ENCODE data around the gene SRPK2.

The SRPK2 gene

GRCh38 chr7:105321754-105322455, 66.8 kb downstream of the SRPK2 start:
- H3K9ac ChIP-seq: no peak overlapping the region
- no peak overlapping the region for H3K4me3 ChIP-seq (ENCODE audit: low read depth, low read length)
- H3K27me3 ChIP-seq (ENCODE audit: control insufficient read depth, insufficient read depth, low read length): no peaks in the 10 kb centered on the region
- H3K9me3 ChIP-seq (ENCODE audit: control insufficient read depth, low read length): no peaks in the 10 kb centered on the region
- TF ChIP-seq, protein P1, sequence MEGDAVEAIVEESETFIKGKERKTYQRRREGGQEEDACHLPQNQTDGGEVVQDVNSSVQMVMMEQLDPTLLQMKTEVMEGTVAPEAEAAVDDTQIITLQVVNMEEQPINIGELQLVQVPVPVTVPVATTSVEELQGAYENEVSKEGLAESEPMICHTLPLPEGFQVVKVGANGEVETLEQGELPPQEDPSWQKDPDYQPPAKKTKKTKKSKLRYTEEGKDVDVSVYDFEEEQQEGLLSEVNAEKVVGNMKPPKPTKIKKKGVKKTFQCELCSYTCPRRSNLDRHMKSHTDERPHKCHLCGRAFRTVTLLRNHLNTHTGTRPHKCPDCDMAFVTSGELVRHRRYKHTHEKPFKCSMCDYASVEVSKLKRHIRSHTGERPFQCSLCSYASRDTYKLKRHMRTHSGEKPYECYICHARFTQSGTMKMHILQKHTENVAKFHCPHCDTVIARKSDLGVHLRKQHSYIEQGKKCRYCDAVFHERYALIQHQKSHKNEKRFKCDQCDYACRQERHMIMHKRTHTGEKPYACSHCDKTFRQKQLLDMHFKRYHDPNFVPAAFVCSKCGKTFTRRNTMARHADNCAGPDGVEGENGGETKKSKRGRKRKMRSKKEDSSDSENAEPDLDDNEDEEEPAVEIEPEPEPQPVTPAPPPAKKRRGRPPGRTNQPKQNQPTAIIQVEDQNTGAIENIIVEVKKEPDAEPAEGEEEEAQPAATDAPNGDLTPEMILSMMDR (IDR thresholded peaks at IDR 0.05): no peak
- peaks cover 5% of the 10 kb centered on the region for H3K4me1 ChIP-seq
- H2AFZ ChIP-seq: no peak overlapping the region
- peaks cover 41% of the 10 kb centered on the region for H3K79me2 ChIP-seq
- no peak overlapping the region for H3K4me2 ChIP-seq (ENCODE audit: low read length)
- H3K27ac ChIP-seq: no peak overlapping the region
- no peaks in the 10 kb centered on the region for H3K36me3 ChIP-seq (ENCODE audit: control insufficient read depth, insufficient read depth, low read length)

GRCh38 chr7:105320896-105321295, 67.8 kb downstream of the SRPK2 start:
- peaks cover 5% of the 10 kb centered on the region for H3K4me1 ChIP-seq
- H3K79me2 ChIP-seq: peaks cover 44% of the 10 kb centered on the region
- TF ChIP-seq, protein P1 (IDR thresholded peaks at IDR 0.05): no peak
- no peak overlapping the region for H3K27ac ChIP-seq
- H2AFZ ChIP-seq: no peak overlapping the region
- no peaks in the 10 kb centered on the region for H3K9me3 ChIP-seq (ENCODE audit: control insufficient read depth, low read length)
- no peaks in the 10 kb centered on the region for H3K27me3 ChIP-seq (ENCODE audit: control insufficient read depth, insufficient read depth, low read length)
- H3K4me3 ChIP-seq (ENCODE audit: low read depth, low read length): no peak overlapping the region
- H3K9ac ChIP-seq: no peak overlapping the region
- no peak overlapping the region for H3K4me2 ChIP-seq (ENCODE audit: low read length)
- H3K36me3 ChIP-seq (ENCODE audit: control insufficient read depth, insufficient read depth, low read length): no peaks in the 10 kb centered on the region

DNA sequence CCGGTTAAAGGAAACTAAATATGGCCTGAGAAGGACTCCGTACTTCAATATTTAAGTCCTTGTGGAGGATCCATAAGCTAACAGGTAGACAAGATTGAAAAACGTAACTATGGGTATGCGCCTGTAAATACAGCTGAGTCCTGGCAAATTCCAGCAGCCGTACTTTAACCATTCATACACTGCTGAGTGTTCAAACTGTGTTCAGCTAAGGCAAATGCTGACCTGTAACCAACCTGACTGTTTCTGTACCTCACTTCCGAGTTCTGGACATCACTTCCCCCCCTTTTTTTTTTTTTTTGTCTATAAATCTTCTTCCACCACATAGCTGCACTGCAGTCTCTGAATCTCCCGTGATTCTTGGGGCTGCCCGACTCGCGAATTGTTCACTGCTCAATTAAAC, 69.1 kb downstream of the SRPK2 start:
- TF ChIP-seq, protein P1 (IDR thresholded peaks at IDR 0.05): no peak
- no peak overlapping the region for H3K4me3 ChIP-seq (ENCODE audit: low read depth, low read length)
- H3K9ac ChIP-seq: no peak overlapping the region
- no peak overlapping the region for H3K4me2 ChIP-seq (ENCODE audit: low read length)
- peaks cover 44% of the 10 kb centered on the region for H3K79me2 ChIP-seq
- H3K36me3 ChIP-seq (ENCODE audit: control insufficient read depth, insufficient read depth, low read length): no peaks in the 10 kb centered on the region
- no peak overlapping the region for H3K27ac ChIP-seq
- no peaks in the 10 kb centered on the region for H3K9me3 ChIP-seq (ENCODE audit: control insufficient read depth, low read length)
- peaks cover 5% of the 10 kb centered on the region for H3K4me1 ChIP-seq
- no peaks in the 10 kb centered on the region for H3K27me3 ChIP-seq (ENCODE audit: control insufficient read depth, insufficient read depth, low read length)
- H2AFZ ChIP-seq: no peak overlapping the region

DNA sequence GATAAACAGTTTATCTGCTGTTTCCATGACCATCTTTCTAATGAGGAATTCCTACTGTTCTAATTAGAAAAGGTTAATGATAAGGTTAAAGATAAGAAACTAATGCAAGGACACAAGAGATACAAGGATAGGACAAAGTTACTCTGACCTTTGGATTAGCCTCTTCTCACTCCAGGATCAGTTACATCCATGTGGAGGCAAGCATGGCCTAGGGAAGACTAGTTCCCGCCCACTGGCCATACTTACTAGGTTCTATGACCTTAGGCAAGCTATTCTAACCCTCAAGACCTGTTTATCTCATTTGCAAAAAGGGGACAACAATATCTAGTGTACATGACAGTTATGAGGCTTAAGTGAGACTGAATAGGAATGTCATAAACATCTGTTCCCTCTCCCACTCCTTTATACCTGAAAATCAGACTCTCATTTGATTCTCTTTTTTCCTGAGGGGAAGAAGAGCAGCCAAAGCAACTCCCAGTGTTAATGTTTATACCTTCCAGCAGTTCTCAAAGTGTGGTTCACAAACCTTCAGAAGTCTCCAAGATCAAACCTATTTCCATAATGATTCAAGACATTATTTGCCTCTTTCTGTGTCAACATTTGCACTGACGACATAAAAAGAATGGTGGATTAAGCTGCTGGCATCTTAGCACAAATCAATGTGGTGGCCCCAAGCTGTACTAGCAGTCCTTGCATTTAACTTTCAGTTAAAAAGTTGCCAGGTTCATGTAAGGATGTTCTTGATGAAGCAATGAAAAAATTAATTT, 72.0 kb downstream of the SRPK2 start:
- peaks cover 5% of the 10 kb centered on the region for H3K4me1 ChIP-seq
- H3K4me2 ChIP-seq (ENCODE audit: low read length): no peak overlapping the region
- peaks cover 40% of the 10 kb centered on the region for H3K79me2 ChIP-seq
- no peak overlapping the region for H3K9ac ChIP-seq
- no peak overlapping the region for H3K27ac ChIP-seq
- no peak overlapping the region for H3K4me3 ChIP-seq (ENCODE audit: low read depth, low read length)
- H3K27me3 ChIP-seq (ENCODE audit: control insufficient read depth, insufficient read depth, low read length): no peaks in the 10 kb centered on the region
- no peaks in the 10 kb centered on the region for H3K9me3 ChIP-seq (ENCODE audit: control insufficient read depth, low read length)
- no peak overlapping the region for H2AFZ ChIP-seq
- H3K36me3 ChIP-seq (ENCODE audit: control insufficient read depth, insufficient read depth, low read length): no peaks in the 10 kb centered on the region
- TF ChIP-seq, protein P1 (IDR thresholded peaks at IDR 0.05): no peak
